ENCODE results near the gene MSRB1. TPM values are rescaled to one million over a fixed set of nuclear protein-coding genes. Genes with fewer than 3 reads are reported as not detected.

The MSRB1 gene
- total RNA-seq, 1 experiment from 2014 or later = 18.3 TPM

DNA sequence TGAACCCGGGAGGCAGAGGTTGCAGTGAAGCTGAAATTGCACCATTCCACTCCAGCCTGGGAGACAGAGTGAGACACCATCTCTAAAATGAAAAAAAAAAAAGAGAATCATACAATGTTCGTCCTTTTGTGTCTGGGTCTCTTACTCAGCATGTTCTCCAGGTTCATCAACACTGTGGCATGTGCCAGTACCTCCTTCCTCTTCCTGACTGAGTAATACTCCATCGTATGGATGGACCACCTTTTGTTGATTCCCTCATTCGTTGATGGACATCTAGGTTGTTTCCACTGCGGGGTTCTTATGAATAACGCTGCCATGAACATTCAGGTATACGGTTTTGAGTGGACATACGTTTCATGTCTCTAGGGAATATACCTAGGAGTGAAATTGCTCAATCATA, 20.6 kb downstream of the MSRB1 start:
- H3K27me3 ChIP-seq (ENCODE audit: insufficient read depth, low read length) = no peaks in the 10 kb centered on the region
- H3K79me2 ChIP-seq (ENCODE audit: insufficient read depth, low read length) = no peaks in the 10 kb centered on the region
- H4K20me1 ChIP-seq (ENCODE audit: insufficient read depth) = no peaks in the 10 kb centered on the region
- intact Hi-C loops (cut with micrococcal nuclease) = no loop called here
- RAD21 ChIA-PET (ENCODE audit: low non-redundant PET in 1 of 2, low total read pairs in 2 of 2, uncharacterized antibody in 2 of 2, unreplicated experiment in 2 of 2) = no interaction called here
- DNase-seq (ENCODE audit: low read depth, low spot score) (no peak), ATAC-seq (no peak)
- no peak overlapping the region for H3K27ac ChIP-seq (ENCODE audit: low read depth, low read length)
- no peaks in the 10 kb centered on the region for H3K9me2 ChIP-seq (ENCODE audit: insufficient read depth)
- no TSS peak for BruUV-seq (replicated peaks)
- H3K36me3 ChIP-seq (ENCODE audit: control insufficient read depth in 1 of 2, insufficient read depth in 2 of 2, low read length in 2 of 2) = no peaks in the 10 kb centered on the region
- TF ChIP-seq, protein P1, sequence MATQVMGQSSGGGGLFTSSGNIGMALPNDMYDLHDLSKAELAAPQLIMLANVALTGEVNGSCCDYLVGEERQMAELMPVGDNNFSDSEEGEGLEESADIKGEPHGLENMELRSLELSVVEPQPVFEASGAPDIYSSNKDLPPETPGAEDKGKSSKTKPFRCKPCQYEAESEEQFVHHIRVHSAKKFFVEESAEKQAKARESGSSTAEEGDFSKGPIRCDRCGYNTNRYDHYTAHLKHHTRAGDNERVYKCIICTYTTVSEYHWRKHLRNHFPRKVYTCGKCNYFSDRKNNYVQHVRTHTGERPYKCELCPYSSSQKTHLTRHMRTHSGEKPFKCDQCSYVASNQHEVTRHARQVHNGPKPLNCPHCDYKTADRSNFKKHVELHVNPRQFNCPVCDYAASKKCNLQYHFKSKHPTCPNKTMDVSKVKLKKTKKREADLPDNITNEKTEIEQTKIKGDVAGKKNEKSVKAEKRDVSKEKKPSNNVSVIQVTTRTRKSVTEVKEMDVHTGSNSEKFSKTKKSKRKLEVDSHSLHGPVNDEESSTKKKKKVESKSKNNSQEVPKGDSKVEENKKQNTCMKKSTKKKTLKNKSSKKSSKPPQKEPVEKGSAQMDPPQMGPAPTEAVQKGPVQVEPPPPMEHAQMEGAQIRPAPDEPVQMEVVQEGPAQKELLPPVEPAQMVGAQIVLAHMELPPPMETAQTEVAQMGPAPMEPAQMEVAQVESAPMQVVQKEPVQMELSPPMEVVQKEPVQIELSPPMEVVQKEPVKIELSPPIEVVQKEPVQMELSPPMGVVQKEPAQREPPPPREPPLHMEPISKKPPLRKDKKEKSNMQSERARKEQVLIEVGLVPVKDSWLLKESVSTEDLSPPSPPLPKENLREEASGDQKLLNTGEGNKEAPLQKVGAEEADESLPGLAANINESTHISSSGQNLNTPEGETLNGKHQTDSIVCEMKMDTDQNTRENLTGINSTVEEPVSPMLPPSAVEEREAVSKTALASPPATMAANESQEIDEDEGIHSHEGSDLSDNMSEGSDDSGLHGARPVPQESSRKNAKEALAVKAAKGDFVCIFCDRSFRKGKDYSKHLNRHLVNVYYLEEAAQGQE (IDR thresholded peaks at IDR 0.05; ENCODE audit: low read depth) = no peak
- TF ChIP-seq POLR2A (IDR thresholded peaks at IDR 0.05; ENCODE audit: borderline replicate concordance, extremely low read depth, insufficient read depth, insufficient read length) (no peak), CEBPB (IDR thresholded peaks at IDR 0.05; ENCODE audit: low read depth) (no peak), EGR1 (IDR thresholded peaks at IDR 0.05; ENCODE audit: low read depth) (no peak), EZH2phosphoT487 (IDR thresholded peaks at IDR 0.05; ENCODE audit: borderline replicate concordance) (no peak), TCF7L2 (IDR thresholded peaks at IDR 0.05; ENCODE audit: borderline replicate concordance, extremely low read depth, insufficient read depth, insufficient read length) (no peak), ZBTB33 (IDR thresholded peaks at IDR 0.05; ENCODE audit: extremely low read depth, insufficient replicate concordance, low read length) (no peak)
- no peak overlapping the region for H3K4me3 ChIP-seq (replicated peaks in 1 of 2; ENCODE audit: low read depth in 1 of 2, low read length in 2 of 2)
- no peak overlapping the region for H3K9ac ChIP-seq (ENCODE audit: low read length)
- H3K9me3 ChIP-seq (ENCODE audit: control insufficient read depth in 1 of 2, insufficient read depth in 1 of 2, low read depth in 1 of 2, low read length in 2 of 2) = no peaks in the 10 kb centered on the region
- peaks cover 22 to 32% of the 10 kb centered on the region in 2 experiments for H3K4me1 ChIP-seq (ENCODE audit: control insufficient read depth in 1 of 2, insufficient read depth in 2 of 2, low read length in 2 of 2)
- no peak overlapping the region for H3K4me2 ChIP-seq (ENCODE audit: low read length)
- CTCF ChIA-PET = no interaction called here
- no peak overlapping the region for H2AFZ ChIP-seq (ENCODE audit: low read depth, low read length, poor library complexity, severe bottlenecking)
- POLR2A ChIA-PET = interaction anchor here (2.1 kb wide), 1 partner anchor 42 kb away, joined by 8 read pairs; the partner anchor contains the start of gene RPS2

All from HCT116 (cell line).